Right forelimb (tissue), 1 donor: ENCODE results near the gene ATG16L2.
"Not testable (repeated sequence)": the region's sequence is repeated elsewhere in the genome, so short reads cannot be mapped to it uniquely, and the experiment has no call there.

ENCODE experiments used
- DNase-seq: peaks from one replicate; pipeline ENCODE4 v3.0.0-alpha.2; 2018

ATG16L2 gene

GRCh38 chr11:72856065-72856464, 41.9 kb downstream of the ATG16L2 start:
- no peak for DNase-seq

- DNase-seq, result no peak
Measured at GRCh38 chr11:72856551-72857345, 42.5 kb downstream of the ATG16L2 start.

DNA sequence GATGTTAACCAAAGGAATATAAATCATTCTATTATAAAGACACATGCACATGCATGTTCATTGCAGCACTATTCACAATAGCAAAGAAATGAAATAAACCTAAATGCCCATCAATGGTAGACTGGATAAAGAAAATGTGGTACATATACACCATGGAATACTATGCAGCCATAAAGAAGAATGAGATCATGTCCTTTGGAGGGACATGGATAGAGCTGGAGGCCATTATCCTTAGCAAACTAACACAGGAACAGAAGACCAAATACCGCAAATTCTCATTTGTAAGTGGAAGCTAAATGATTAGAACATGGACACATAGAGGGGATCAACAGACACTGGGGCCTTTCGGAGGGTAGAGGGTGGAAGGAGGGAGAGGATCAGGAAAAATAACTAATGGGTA, 44.1 kb downstream of the ATG16L2 start:
- not testable (repeated sequence) for DNase-seq

GRCh38 chr11:72859126-72859525, 44.9 kb downstream of the ATG16L2 start:
- no peak for DNase-seq

DNA sequence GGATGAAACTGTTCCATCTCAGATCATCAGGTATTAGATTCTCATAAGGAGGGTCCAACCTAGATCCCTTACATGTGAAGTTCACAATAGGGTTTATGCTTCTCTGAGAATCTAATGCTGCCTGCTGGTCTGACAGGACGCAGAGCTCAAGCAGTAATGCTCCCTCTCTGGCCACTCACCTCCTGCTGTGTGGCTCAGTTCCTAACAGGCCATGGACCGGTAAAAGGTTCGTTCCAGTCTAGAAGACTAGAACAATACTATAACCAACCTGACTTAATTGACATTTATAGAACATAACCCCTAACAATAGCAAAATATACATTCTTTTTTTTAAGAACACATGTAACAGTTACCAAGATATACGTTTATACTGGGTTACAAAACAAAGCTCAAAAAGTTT, 45.8 kb downstream of the ATG16L2 start:
- no peak for DNase-seq

DNA sequence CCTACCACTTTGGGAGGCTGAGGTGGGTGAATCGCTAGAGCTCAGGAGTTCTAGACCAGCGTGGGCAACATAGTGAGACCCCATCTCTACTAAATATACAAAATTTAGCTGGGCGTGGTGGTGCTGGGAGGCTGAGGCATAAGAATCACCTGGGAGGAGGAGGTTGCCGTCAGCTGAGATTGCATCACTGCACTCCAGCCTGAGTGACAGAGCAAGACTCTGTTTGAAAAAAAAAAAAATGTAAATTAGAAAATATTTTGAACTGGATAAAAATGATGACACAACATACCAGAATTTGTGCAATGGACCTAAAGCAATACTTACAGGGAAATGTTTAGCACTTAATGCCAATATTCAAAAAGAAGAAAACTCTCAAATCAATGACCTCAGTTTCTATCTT, 46.4 kb downstream of the ATG16L2 start:
- no peak for DNase-seq

- no peak for DNase-seq
Measured at GRCh38 chr11:72863091-72863490, 48.9 kb downstream of the ATG16L2 start.

DNA sequence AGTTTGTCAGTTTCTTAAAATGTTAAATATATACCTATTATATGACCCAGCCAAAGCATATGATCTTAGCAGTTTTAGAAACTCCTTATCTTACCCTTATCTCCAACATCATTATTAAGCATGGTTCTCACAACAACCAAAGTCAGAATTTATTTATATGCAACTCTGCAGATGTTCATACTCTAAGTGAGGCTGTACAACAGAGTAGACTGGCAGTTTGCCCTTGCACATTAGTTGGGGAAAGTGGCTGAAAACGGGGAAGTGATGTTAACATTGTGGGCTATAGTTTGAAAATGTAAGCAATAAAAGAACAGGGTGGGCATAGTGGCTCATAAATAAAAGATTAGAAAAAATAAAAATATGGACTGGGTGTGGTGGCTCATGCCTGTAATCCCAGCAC, 49.7 kb downstream of the ATG16L2 start:
- no peak for DNase-seq

DNA sequence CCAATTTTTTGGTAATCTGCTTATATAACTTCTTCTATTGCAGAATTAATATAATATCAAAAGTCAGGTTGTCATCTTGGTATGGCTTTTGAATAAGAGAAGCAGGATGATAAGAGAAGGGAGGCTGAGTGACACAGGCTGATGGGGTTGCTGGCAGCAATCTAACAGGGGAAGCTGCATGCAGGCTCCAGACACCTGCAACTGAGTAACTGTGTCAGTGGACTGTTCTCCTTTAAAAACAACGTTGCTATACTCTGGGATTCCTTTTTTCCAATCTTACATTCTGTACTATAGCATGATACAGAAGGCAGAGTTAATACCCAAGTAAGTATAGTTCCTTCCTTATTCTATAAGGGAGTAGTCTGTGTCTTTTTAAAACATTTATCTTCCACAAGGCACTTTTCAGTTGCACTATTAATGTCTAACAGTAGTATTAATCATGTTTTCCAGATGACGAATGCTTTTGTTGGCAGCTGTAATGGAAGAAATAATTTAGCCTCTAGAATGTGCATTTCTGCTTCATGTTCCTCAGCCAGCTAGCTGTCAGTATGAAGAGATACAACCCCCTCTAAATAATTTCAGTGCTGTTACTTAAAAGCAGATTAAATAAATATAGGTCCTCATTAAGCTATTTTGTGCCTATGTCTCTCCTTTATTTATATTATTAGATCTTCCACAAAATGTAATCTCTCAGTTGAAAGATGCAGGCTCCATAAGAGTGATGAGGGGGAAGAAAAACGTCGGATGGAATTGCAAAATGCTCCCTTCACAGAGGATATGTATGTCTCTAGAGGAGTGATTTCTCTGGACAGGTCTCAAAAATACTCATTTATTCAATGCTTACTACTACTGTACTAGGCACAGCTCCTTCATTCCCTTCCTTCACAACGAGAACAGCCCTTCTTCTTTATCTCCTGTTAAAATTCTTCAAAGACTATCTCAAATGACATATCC, 50.8 kb downstream of the ATG16L2 start:
- DNase-seq, result no peak

GRCh38 chr11:72867970-72868369, 53.8 kb downstream of the ATG16L2 start:
- no peak for DNase-seq

- DNase-seq, result no peak
Measured at GRCh38 chr11:72869831-72870230, 55.6 kb downstream of the ATG16L2 start.

DNA sequence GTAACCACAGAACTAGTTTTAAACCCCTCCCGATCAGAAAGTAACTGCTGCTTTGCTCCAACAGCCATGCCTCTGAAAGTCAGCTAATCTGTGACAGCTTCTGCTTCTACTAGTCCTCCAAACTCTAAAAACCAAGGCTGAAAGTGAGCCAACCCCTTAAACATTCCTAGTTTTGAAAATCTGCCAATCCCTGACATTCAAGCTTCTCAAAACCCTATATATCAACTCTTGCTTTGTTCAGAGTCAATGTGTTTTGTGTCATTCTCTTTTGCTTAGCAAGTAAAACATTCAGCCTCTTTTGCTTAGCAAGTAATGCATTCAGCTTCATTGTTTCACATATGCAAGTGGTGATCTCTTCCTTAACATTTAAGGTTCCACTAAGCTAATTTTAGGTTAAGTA, 56.9 kb downstream of the ATG16L2 start:
- DNase-seq, result no peak

- DNase-seq, result no peak
Measured at GRCh38 chr11:72872012-72872411, 57.8 kb downstream of the ATG16L2 start.

GRCh38 chr11:72875736-72876135, 61.5 kb downstream of the ATG16L2 start:
- DNase-seq, result no peak

DNA sequence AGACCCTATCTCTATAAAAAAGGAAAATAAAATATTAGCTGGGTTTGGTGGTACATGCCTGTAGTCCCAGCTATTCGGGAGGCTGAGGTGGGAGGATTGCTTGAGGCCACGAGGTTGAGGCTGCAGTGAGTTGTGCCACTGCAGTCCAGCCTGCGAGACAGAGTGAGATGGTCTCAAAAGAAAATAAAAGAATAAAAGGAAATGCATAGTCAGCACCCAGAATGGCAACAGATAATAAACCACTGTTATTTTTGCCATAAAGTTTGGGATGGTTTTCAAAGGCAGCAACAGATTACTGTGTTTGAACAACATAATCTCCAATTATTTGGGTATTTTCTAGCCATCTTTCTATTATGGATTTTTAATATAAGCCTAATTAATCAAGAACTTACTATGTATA, 61.9 kb downstream of the ATG16L2 start:
- DNase-seq, result no peak
